IPS-15b (cell line): ENCODE data around the gene GPR27.
A peak's percentile ranks its signal among the peaks of the same experiment; 100 is the strongest.

Experiments used
- H3K27me3 ChIP-seq: one replicate; pipeline ENCODE4 v1.6.1; 2013; ENCODE audit warnings: low read length; ENCODE audit not compliant: control insufficient read depth, insufficient read depth
- H3K36me3 ChIP-seq: one replicate; pipeline ENCODE4 v1.6.1; 2013; ENCODE audit warnings: low read length; ENCODE audit not compliant: control insufficient read depth, insufficient read depth
- H3K4me1 ChIP-seq: one replicate; pipeline ENCODE4 v1.6.1; 2013; ENCODE audit warnings: mild to moderate bottlenecking, low read length; ENCODE audit not compliant: control insufficient read depth, insufficient read depth
- H3K4me3 ChIP-seq: one replicate; pipeline ENCODE4 v1.5.1; 2013; ENCODE audit warnings: low read depth, low read length
- H3K9ac ChIP-seq: one replicate; pipeline ENCODE4 v1.6.1; 2013; ENCODE audit warnings: low read depth, mild to moderate bottlenecking, low read length
- H3K9me3 ChIP-seq: one replicate; pipeline ENCODE4 v1.6.1; 2013; ENCODE audit warnings: mild to moderate bottlenecking, low read length; ENCODE audit not compliant: control insufficient read depth, insufficient read depth

The GPR27 gene

DNA sequence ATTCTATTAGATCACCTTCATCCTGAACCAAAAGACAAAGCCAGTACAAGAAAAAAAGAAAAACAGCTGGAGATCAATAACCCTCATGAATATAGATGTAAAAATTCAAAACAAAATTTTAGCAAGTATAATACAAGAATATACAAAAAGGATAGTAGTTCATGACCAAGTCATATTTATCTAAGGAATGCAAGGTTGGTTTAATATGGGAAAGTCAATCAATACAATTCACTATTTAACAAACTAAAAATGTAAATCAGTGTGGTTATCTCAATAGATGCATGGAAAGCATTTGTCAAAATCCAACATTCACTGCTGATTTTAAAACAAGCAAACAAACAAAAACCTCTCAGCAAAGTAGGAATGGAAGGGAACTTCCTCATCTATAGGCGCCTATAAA is 11.0 kb upstream of the GPR27 start:
- Histone ChIP-seq H3K4me1 (no peaks in the 10 kb centered on the region), H3K4me3 (no peak overlapping the region), H3K27me3 (no peaks in the 10 kb centered on the region), H3K36me3 (no peaks in the 10 kb centered on the region), H3K9me3 (no peaks in the 10 kb centered on the region), H3K9ac (no peak overlapping the region)

DNA sequence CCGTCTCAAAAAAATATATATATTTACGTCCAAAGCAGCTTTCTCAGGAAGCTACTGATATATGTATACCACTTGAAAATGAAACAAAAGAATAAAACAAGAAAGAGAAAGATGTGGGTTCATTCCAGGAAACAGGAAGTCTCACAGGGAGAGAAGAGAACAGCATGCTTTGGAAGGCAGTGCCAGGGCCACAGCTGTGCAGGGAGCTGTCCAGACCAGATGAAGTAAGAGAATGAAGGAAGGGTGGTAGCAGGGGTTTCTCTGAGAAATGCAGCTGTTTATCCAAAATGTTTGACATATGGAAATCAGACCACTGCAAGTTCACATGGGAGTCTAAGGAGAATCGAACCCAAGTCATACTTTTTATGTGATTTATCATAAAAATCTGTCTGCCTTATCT is 8.9 kb upstream of the GPR27 start:
- Histone ChIP-seq H3K27me3 (peaks cover 3% of the 10 kb centered on the region), H3K9me3 (no peaks in the 10 kb centered on the region), H3K9ac (no peak overlapping the region), H3K4me3 (no peak overlapping the region), H3K36me3 (no peaks in the 10 kb centered on the region), H3K4me1 (no peaks in the 10 kb centered on the region)

DNA sequence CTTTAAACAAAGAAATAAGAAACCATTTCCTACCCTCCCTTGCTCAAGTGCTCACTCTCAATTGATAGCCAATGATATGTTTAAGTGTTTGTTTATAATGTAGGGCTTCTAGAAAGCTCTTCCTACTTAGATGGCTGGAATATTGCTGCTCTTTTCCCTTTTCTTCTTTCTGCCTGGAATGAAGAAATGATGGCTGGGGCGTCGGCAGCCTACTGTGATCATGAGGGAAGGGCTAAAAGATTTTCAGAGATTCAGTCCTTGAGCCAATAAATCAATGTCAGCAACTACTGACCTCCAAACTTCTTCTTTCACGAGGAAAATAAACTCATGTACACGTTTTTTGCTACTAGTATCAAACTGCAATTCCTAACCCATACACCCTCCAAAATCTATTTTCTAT is 2.1 kb upstream of the GPR27 start:
- Histone ChIP-seq H3K4me3 (no peak overlapping the region), H3K9me3 (no peaks in the 10 kb centered on the region), H3K27me3 (peaks cover 45% of the 10 kb centered on the region)

DNA sequence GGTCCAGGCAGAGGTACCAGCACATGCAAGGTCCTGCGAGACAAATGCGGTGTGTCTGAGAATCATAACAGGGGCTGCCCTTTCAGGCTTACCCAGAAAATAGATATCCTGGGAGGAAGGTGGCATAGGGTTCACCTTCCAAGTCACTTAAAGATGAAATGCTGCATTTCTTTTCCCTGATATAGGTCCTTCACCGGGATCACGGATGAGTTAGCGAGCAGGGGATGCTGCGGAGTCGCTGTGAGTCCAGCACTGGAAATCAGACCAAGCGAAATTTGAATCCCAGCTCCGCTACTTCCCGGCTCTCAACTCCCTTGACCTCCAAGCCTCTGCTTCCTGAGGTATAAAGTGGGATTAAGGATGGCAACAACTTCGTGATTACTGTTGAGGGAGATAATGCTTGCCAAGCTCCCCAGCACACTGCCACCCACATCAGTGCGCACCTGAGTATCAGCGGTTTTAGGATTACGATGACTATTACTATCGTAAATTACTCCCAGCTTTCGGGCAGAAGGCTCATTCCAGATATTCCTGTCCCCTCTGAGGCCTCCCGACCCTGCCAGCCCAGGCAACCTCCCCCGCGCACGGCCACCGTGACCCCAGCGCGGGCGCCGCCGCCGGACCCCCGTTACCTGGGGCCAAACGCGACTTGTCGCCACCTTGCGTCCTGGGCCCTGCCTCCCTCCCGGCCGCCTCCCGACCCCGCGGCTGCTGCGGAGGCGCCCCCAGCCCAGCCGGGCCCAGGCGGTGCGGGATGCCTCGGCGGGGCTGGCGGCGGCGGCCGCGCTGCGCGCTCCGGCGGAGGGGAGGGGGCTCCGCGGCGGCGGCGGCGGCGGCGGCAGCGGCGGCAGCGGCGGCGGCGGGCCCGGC is 589 bp upstream of the GPR27 start:
- Histone ChIP-seq H3K9me3 (no peaks in the 10 kb centered on the region), H3K4me3 (peak overlapping the region; percentile 66), H3K27me3 (peaks cover 46% of the 10 kb centered on the region)

More for the DNA sequence above, 2.1 kb upstream of the GPR27 start:
- Histone ChIP-seq H3K36me3 (no peaks in the 10 kb centered on the region), H3K9ac (no peak overlapping the region), H3K4me1 (no peaks in the 10 kb centered on the region)

DNA sequence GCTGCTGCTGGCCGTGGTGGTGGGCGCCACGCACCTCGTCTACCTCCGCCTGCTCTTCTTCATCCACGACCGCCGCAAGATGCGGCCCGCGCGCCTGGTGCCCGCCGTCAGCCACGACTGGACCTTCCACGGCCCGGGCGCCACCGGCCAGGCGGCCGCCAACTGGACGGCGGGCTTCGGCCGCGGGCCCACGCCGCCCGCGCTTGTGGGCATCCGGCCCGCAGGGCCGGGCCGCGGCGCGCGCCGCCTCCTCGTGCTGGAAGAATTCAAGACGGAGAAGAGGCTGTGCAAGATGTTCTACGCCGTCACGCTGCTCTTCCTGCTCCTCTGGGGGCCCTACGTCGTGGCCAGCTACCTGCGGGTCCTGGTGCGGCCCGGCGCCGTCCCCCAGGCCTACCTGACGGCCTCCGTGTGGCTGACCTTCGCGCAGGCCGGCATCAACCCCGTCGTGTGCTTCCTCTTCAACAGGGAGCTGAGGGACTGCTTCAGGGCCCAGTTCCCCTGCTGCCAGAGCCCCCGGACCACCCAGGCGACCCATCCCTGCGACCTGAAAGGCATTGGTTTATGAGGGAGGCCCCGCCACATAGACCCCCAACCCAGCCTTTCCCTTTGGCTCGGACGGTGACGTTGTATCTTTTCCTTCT is 1.1 kb downstream of the GPR27 start:
- Histone ChIP-seq H3K27me3 (peaks cover 51% of the 10 kb centered on the region), H3K4me3 (peak overlapping the region; percentile 63), H3K9ac (no peak overlapping the region), H3K4me1 (no peaks in the 10 kb centered on the region), H3K9me3 (no peaks in the 10 kb centered on the region), H3K36me3 (no peaks in the 10 kb centered on the region)

More for the DNA sequence above, 589 bp upstream of the GPR27 start:
- Histone ChIP-seq H3K4me1 (no peaks in the 10 kb centered on the region), H3K9ac (no peak overlapping the region), H3K36me3 (no peaks in the 10 kb centered on the region)

DNA sequence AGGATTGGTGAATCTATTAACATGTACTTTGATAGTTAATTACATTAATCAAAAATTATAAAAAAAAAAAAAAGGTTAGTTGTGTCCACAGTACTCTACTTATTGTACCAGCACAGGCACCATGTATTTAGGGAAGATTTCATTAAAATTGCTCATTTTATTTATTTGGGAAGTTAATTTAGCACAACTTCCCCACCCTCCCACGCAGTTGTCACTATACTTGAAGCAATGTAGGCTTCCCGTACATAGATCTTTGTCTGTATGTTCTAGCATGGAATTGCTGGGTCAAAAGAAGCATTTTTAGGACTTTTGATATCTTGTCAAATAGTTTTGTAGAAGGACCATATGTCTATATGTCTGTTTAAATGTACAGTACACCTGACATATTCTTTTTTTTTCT is 4.4 kb downstream of the GPR27 start:
- peaks cover 30% of the 10 kb centered on the region for H3K27me3 ChIP-seq
- H3K4me3 ChIP-seq = no peak overlapping the region
- H3K9me3 ChIP-seq = no peaks in the 10 kb centered on the region
- H3K9ac ChIP-seq = no peak overlapping the region
- H3K4me1 ChIP-seq = no peaks in the 10 kb centered on the region
- no peaks in the 10 kb centered on the region for H3K36me3 ChIP-seq

DNA sequence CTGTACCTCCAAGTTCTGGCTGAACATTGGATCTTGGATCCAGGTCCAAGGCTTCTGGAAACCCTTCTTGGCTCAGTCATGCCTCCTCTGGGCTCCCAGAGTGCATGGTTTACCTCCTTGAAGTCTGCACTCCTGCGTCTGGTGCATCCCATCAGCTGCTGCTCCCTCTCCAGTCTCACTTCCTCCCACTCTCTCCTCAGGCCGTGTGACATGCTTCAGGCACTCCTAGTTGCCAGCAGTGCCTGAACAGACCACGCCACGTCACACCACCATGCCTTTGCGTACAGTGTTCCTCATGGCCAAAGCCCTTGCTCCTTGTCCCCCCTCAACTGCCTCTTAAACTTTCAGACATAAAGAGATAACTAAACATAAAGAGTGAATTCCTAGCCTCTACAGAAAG is 5.7 kb downstream of the GPR27 start:
- no peaks in the 10 kb centered on the region for H3K4me1 ChIP-seq
- no peaks in the 10 kb centered on the region for H3K9me3 ChIP-seq
- H3K27me3 ChIP-seq = peaks cover 29% of the 10 kb centered on the region
- H3K4me3 ChIP-seq = no peak overlapping the region
- H3K9ac ChIP-seq = no peak overlapping the region
- H3K36me3 ChIP-seq = no peaks in the 10 kb centered on the region

DNA sequence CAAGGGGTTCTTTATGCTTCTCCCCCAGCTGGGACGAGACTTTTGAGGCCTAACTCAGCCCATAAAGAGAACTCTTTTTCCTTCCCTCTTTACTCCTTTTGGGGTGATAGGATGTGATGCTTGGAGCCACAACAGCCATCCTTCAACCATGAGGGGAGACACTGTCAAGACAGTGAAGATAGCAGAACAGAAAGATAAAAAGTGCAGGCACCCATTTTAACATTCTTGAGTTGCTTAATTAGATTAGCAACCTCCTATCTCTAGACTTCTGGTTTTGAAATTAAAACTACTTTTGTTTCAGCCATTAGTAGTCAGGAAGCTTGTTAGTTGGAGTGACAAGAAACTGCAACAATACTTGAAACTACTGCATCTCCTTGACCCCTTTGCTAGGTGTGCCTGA is 6.5 kb downstream of the GPR27 start:
- Histone ChIP-seq H3K4me1 (no peaks in the 10 kb centered on the region), H3K9me3 (no peaks in the 10 kb centered on the region), H3K27me3 (peaks cover 24% of the 10 kb centered on the region), H3K4me3 (no peak overlapping the region), H3K36me3 (no peaks in the 10 kb centered on the region), H3K9ac (no peak overlapping the region)

DNA sequence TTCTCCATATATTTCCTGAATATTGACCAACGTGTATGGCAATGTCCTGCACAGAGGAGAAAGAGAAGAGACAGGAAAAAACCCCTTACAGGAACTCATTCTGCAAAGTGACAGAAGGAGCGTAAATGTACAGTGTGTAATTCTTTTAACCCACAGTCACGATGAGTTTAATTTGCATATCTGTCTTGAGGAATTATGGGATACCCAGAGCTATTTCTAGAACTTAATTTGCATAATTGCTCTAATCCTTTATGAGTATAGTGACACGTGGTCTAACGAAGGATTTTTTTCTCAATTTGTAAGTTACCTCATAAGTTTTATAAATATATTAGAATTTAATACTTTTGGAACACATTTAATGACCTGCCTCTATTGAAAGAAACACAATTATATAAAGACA is 9.8 kb downstream of the GPR27 start:
- Histone ChIP-seq H3K9me3 (no peaks in the 10 kb centered on the region), H3K9ac (no peak overlapping the region), H3K27me3 (peaks cover 9% of the 10 kb centered on the region), H3K4me3 (no peak overlapping the region), H3K4me1 (no peaks in the 10 kb centered on the region), H3K36me3 (no peaks in the 10 kb centered on the region)

DNA sequence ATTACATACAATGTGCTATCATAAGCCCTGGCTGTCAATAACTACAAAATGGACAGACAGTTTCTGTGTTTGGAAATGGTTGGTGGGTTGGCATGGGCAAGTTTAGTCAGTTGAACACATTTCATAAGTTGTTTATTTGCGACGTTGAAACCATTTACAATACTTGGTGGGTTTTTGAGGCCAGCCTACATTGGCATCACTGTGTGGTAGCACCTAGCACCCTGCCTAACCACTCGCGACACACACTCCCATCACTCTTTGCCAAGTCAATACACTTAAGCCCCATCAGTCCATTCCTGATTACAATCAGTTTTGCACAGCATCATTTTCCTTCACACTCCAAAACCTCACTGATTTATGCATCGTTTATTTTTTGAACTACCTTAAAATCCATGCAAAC is 17.5 kb downstream of the GPR27 start:
- Histone ChIP-seq H3K4me3 (no peak overlapping the region), H3K9ac (no peak overlapping the region), H3K4me1 (peaks cover 11% of the 10 kb centered on the region), H3K36me3 (no peaks in the 10 kb centered on the region), H3K9me3 (no peaks in the 10 kb centered on the region), H3K27me3 (no peaks in the 10 kb centered on the region)

DNA sequence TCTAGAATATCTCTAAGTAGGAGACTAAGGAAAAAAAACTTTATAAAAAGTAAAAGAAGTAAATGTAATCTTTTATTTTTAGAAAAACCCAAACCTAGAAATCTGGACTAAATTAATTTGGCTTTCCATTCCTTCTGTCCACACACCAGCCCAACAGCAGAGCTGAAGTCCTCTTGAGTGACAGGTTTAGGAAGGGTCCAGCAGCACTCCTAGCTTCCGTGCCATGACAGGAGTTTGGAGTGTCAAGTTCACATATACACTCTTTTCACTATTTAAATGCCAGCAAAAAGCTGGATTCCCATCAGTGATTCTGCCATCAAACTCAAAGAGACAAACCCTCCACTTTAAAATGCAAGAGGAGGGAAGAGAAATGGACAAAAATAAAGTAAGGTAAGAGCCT is 18.2 kb downstream of the GPR27 start:
- Histone ChIP-seq H3K9me3 (no peaks in the 10 kb centered on the region), H3K9ac (no peak overlapping the region), H3K4me1 (peaks cover 11% of the 10 kb centered on the region), H3K4me3 (no peak overlapping the region), H3K27me3 (no peaks in the 10 kb centered on the region), H3K36me3 (no peaks in the 10 kb centered on the region)

DNA sequence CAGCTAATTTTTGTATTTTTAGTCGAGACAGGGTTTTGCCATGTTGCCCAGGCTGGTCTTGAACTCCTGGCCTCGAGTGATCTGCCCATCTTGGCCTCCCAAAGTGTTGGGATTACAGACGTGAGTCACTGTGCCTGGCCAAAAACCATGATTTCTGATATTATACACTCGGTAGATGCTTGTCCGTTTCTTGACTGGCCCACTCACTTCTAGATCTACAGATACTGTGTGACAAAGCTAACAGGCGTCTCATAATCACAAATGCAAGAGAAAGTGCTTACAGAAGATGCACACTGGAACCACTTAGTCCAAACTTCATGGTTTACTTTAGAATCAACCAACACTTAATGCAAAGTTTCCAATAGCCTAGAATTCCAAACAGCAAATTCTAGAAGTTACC is 22.9 kb downstream of the GPR27 start:
- Histone ChIP-seq H3K27me3 (peaks cover 5% of the 10 kb centered on the region), H3K9me3 (no peaks in the 10 kb centered on the region), H3K4me1 (peaks cover 10% of the 10 kb centered on the region), H3K4me3 (no peak overlapping the region), H3K36me3 (no peaks in the 10 kb centered on the region), H3K9ac (no peak overlapping the region)
